ENCODE results near the gene CDR2.

DNA sequence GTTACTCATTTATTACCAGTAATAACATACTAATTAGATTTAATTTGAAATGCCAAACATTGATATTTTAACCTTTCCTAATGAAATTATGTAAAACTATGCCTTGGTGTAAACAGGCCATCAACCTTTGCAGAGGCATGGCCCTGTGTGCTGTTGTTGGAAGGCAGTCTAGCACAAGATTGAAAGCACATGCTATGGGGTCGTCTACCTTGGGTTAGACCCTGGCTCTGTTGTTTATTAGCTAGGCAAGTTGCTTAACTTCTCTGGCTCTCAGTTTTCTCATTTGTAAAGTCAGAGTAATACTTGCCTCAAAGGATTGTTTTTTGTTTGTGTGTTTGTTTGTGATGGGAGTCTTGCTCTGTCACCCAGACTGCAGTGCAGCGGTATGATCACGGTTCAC, 9.4 kb upstream of the CDR2 start:
- TF ChIP-seq NFRKB (IDR thresholded peaks at IDR 0.05) (no peak), FOXK2 (IDR thresholded peaks at IDR 0.05) (no peak), BHLHE40 (IDR thresholded peaks at IDR 0.05; ENCODE audit: borderline replicate concordance) (no peak), ZNF384 (IDR thresholded peaks at IDR 0.05) (no peak), SP1 (IDR thresholded peaks at IDR 0.05) (no peak), TARDBP (IDR thresholded peaks at IDR 0.05) (no peak), HDGF (IDR thresholded peaks at IDR 0.05; ENCODE audit: borderline replicate concordance) (no peak), ELF4 (IDR thresholded peaks at IDR 0.05) (no peak)
